ENCODE data around the gene XPR1. TPM values are rescaled to one million over a fixed set of nuclear protein-coding genes. Genes with fewer than 3 reads are reported as not detected.

XPR1 gene
- total RNA-seq, 1 donor from 2014 or later: 46.7 TPM

DNA sequence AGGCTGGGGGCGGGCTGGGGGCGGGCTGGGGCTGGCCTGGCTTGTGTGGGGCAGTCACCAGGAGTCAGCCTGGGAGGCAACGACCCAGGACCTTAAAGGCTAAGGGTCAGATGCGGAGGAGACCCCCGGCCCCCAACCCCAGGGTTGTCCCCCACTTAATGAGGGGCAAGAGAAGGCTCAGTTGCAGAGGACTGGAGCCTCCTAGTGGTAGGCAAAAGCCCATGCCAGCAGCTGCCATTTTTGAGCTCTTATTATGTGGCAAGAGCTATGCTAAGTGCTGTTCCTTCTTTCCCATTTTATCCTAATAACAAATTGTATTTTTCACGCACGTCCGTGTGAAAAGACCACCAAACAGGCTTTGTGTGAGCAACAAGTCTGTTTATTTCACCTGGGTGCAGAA is 288.9 kb downstream of the XPR1 start:
- no peak for DNase-seq (ENCODE audit: low read depth, low spot score)
- no peak overlapping the region for H3K4me3 Mint-ChIP-seq
- H3K27me3 Mint-ChIP-seq (ENCODE audit: low read depth): no peaks in the 10 kb centered on the region
- peaks cover 59% of the 10 kb centered on the region for H3K4me1 Mint-ChIP-seq
- H3K36me3 Mint-ChIP-seq (ENCODE audit: low read depth): no peaks in the 10 kb centered on the region
- no peak overlapping the region for H3K27ac Mint-ChIP-seq (ENCODE audit: unreplicated experiment)
- TF ChIP-seq, protein P1, sequence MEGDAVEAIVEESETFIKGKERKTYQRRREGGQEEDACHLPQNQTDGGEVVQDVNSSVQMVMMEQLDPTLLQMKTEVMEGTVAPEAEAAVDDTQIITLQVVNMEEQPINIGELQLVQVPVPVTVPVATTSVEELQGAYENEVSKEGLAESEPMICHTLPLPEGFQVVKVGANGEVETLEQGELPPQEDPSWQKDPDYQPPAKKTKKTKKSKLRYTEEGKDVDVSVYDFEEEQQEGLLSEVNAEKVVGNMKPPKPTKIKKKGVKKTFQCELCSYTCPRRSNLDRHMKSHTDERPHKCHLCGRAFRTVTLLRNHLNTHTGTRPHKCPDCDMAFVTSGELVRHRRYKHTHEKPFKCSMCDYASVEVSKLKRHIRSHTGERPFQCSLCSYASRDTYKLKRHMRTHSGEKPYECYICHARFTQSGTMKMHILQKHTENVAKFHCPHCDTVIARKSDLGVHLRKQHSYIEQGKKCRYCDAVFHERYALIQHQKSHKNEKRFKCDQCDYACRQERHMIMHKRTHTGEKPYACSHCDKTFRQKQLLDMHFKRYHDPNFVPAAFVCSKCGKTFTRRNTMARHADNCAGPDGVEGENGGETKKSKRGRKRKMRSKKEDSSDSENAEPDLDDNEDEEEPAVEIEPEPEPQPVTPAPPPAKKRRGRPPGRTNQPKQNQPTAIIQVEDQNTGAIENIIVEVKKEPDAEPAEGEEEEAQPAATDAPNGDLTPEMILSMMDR (conservative IDR thresholded peaks at IDR 0.05): peak; percentile 42
- no peaks in the 10 kb centered on the region for H3K9me3 Mint-ChIP-seq

DNA sequence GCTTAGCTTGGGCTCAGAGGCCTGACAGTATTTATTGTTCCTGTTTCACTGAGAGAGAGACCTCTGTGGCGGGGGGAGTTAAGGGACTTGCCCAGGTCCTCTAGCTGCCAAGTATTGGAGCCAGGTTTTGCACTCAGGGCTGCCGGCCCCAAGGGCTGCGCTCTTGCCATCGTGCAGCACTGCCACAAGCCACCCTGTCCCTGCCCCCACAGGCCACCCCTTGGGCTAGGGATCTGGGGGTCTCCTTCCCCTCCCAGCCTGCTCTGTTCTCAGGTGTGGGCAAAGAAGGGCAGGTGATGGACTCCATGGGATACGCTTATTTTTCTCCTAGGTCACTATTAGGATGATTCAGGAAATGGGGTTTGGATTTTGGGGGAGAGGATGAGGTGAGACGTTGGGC is 289.6 kb downstream of the XPR1 start:
- no peaks in the 10 kb centered on the region for H3K36me3 Mint-ChIP-seq (ENCODE audit: low read depth)
- TF ChIP-seq, protein P1 (conservative IDR thresholded peaks at IDR 0.05): no peak
- peaks cover 66% of the 10 kb centered on the region for H3K4me1 Mint-ChIP-seq
- no peaks in the 10 kb centered on the region for H3K27me3 Mint-ChIP-seq (ENCODE audit: low read depth)
- no peak overlapping the region for H3K4me3 Mint-ChIP-seq
- no peaks in the 10 kb centered on the region for H3K9me3 Mint-ChIP-seq
- DNase-seq (ENCODE audit: low read depth, low spot score): no peak
- peak overlapping the region; percentile 17 for H3K27ac Mint-ChIP-seq (ENCODE audit: unreplicated experiment)

DNA sequence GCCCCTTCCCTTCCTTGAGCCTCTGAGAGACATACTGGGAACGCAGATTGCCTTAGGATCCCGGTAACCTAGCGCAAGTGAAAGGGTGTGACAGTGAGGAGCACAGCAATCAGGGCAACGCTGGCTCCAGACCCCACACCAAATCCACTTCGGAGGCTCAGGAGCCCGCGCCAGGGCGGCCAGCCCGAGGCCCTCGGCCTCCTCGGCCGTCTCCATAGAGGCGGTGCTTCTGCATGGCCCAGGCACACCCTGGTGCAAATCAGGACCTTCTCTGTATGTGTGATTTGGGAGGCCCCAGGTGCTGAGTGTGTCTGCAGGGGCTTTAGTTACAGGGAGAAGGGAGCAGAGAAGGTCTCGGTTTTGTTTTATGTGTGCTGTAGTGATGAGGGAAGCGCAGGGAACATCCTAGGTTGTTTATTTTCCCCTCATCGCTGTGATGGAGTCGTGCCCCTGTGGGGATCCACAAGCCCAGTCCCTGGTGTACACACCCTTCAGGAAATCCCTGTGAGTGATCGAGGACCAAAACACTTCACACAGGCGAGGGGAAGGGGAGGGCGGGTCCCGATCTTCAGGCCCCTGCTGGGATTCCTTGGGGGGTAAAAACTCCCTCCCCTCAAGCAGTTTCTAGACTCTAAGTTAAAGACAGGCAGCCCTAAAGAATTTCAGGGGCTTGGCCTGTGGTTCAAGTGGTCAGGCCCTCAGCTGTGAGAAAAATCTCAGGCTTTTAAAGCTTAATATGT is 290.2 kb downstream of the XPR1 start:
- H3K36me3 Mint-ChIP-seq (ENCODE audit: low read depth): no peaks in the 10 kb centered on the region
- TF ChIP-seq, protein P1 (conservative IDR thresholded peaks at IDR 0.05): no peak
- H3K9me3 Mint-ChIP-seq: no peaks in the 10 kb centered on the region
- no peak for DNase-seq (ENCODE audit: low read depth, low spot score)
- no peak overlapping the region for H3K27ac Mint-ChIP-seq (ENCODE audit: unreplicated experiment)
- H3K4me1 Mint-ChIP-seq: peaks cover 67% of the 10 kb centered on the region
- no peak overlapping the region for H3K4me3 Mint-ChIP-seq
- no peaks in the 10 kb centered on the region for H3K27me3 Mint-ChIP-seq (ENCODE audit: low read depth)

DNA sequence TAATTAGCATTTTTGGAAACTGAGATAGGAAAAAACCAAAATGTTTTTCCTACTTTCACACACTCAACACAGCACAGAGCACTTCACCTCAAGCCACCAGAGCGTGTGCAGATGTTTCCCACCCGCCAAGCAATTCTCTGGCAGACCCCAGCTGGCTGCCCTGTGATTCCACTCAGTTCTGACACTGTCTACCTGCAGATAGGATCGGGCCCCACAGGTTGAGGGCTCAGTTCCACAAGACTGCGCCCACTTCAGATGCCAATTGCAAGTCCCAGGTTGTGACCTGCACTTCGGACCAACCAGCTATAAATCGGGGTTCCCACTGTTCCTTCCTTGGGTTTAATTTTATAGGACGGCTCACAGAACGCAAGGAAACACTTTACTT is 290.8 kb downstream of the XPR1 start:
- Mint-ChIP-seq H3K4me1 (peaks cover 68% of the 10 kb centered on the region), H3K27me3 (ENCODE audit: low read depth) (no peaks in the 10 kb centered on the region), H3K9me3 (no peaks in the 10 kb centered on the region), H3K36me3 (ENCODE audit: low read depth) (no peaks in the 10 kb centered on the region), H3K27ac (ENCODE audit: unreplicated experiment) (no peak overlapping the region), H3K4me3 (peak overlapping the region; percentile 48)
- no peak for DNase-seq (ENCODE audit: low read depth, low spot score)
- TF ChIP-seq, protein P1 (conservative IDR thresholded peaks at IDR 0.05): no peak

DNA sequence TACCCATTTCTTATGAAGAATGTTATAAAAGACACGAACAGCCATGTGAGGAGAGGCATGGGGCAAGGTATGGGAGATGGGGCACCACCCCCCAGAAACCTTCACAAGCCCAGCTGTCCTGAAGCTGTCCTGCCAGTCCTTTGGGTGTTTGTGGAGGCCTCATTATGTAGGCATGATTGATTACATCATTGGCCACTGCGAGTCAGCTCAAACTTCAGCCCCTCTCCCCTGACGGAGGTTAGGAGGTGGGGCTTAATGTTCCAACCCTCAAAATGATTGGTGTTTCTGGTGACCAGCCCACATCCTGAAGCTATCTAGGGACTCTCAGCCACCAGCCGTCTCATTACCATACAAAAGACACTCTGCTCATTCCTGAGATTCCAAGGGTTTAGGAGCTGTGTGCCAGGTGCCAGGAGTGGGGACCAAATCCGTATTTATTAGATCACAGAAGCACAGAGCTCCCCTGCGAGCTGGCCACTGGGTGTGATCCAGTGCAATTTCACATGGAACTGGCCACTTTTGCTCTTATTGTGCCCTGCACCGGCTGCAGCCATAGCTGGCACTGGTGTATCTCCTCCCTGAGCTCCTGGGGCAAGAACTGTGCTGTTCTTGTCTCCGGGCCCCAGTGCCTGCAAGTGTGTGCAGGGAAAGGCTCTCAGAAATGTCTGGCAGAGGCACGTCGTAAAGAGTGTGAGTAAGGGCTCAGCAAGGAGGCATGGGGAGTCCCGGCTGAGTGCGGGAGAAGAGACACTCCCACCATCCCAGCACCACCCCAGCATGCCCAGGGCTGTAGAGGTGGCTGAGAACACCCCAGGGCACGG is 291.4 kb downstream of the XPR1 start:
- Mint-ChIP-seq H3K27ac (ENCODE audit: unreplicated experiment) (peak overlapping the region; percentile 51), H3K4me3 (peak overlapping the region; percentile 48), H3K4me1 (peaks cover 66% of the 10 kb centered on the region), H3K9me3 (no peaks in the 10 kb centered on the region), H3K27me3 (ENCODE audit: low read depth) (no peaks in the 10 kb centered on the region), H3K36me3 (ENCODE audit: low read depth) (no peaks in the 10 kb centered on the region)
- TF ChIP-seq, protein P1 (conservative IDR thresholded peaks at IDR 0.05): no peak
- no peak for DNase-seq (ENCODE audit: low read depth, low spot score)

All from neural crest cell (in vitro differentiated cells).